ENCODE data around the gene DPP6. TPM values are rescaled to one million over a fixed set of nuclear protein-coding genes. Genes with fewer than 3 reads are reported as not detected.

The DPP6 gene
- total and polyA plus RNA-seq, 9 donors: 3.3 to 11.5 (median 4.7) TPM

- Histone ChIP-seq H3K4me1 (ENCODE audit: control insufficient read depth, insufficient read depth, low read length) (peaks cover 5% of the 10 kb centered on the region), H3K4me3 (ENCODE audit: low read length) (no peak overlapping the region), H3K36me3 (ENCODE audit: control insufficient read depth, insufficient read depth, low read length) (no peaks in the 10 kb centered on the region), H3K27ac (ENCODE audit: low read length) (no peak overlapping the region), H3K9me3 (replicated peaks; ENCODE audit: control insufficient read depth, low read depth, low read length) (no peaks in the 10 kb centered on the region), H3K27me3 (ENCODE audit: control insufficient read depth, insufficient read depth, low read length) (no peaks in the 10 kb centered on the region)
- peak; percentile 34 for DNase-seq
- WGBS (ENCODE audit: insufficient coverage): no CpG with 5 or more reads among the region's 4 CpGs
Observed at GRCh38 chr7:154423231-154423630, 371.0 kb downstream of the DPP6 start.

- no peak overlapping the region for H3K27ac ChIP-seq (ENCODE audit: low read length)
Observed at GRCh38 chr7:154424350-154424749, 372.2 kb downstream of the DPP6 start.

GRCh38 chr7:154425271-154425670 lies 373.1 kb downstream of the DPP6 start:
- Histone ChIP-seq H3K4me1 (ENCODE audit: control insufficient read depth, insufficient read depth, low read length) (peaks cover 5% of the 10 kb centered on the region), H3K27ac (ENCODE audit: low read length) (no peak overlapping the region), H3K4me3 (ENCODE audit: low read length) (no peak overlapping the region), H3K27me3 (ENCODE audit: control insufficient read depth, insufficient read depth, low read length) (no peaks in the 10 kb centered on the region), H3K9me3 (replicated peaks; ENCODE audit: control insufficient read depth, low read depth, low read length) (no peaks in the 10 kb centered on the region), H3K36me3 (ENCODE audit: control insufficient read depth, insufficient read depth, low read length) (no peaks in the 10 kb centered on the region)
- no CpG with 5 or more reads among the region's 2 CpGs for WGBS (ENCODE audit: insufficient coverage)
- DNase-seq: no peak

More at GRCh38 chr7:154424350-154424749, 372.2 kb downstream of the DPP6 start:
- Histone ChIP-seq H3K27me3 (ENCODE audit: control insufficient read depth, insufficient read depth, low read length) (no peaks in the 10 kb centered on the region), H3K4me3 (ENCODE audit: low read length) (no peak overlapping the region), H3K9me3 (replicated peaks; ENCODE audit: control insufficient read depth, low read depth, low read length) (no peaks in the 10 kb centered on the region), H3K4me1 (ENCODE audit: control insufficient read depth, insufficient read depth, low read length) (peaks cover 5% of the 10 kb centered on the region), H3K36me3 (ENCODE audit: control insufficient read depth, insufficient read depth, low read length) (no peaks in the 10 kb centered on the region)
- DNase-seq: peak; percentile 35
- WGBS (ENCODE audit: insufficient coverage): 20% methylated on average over 7 of the region's 8 CpGs

GRCh38 chr7:154426778-154427177 lies 374.6 kb downstream of the DPP6 start:
- no CpG with 5 or more reads among the region's 3 CpGs for WGBS (ENCODE audit: insufficient coverage)
- no peak overlapping the region for H3K4me3 ChIP-seq (ENCODE audit: low read length)

GRCh38 chr7:154427533-154427932 lies 375.3 kb downstream of the DPP6 start:
- Histone ChIP-seq H3K27ac (ENCODE audit: low read length) (no peak overlapping the region), H3K4me3 (ENCODE audit: low read length) (no peak overlapping the region), H3K36me3 (ENCODE audit: control insufficient read depth, insufficient read depth, low read length) (no peaks in the 10 kb centered on the region), H3K27me3 (ENCODE audit: control insufficient read depth, insufficient read depth, low read length) (no peaks in the 10 kb centered on the region), H3K4me1 (ENCODE audit: control insufficient read depth, insufficient read depth, low read length) (peaks cover 5% of the 10 kb centered on the region), H3K9me3 (replicated peaks; ENCODE audit: control insufficient read depth, low read depth, low read length) (peaks cover 2% of the 10 kb centered on the region)
- no peak for DNase-seq

More at GRCh38 chr7:154426778-154427177, 374.6 kb downstream of the DPP6 start:
- Histone ChIP-seq H3K9me3 (replicated peaks; ENCODE audit: control insufficient read depth, low read depth, low read length) (peaks cover 2% of the 10 kb centered on the region), H3K27ac (ENCODE audit: low read length) (no peak overlapping the region), H3K4me1 (ENCODE audit: control insufficient read depth, insufficient read depth, low read length) (peaks cover 5% of the 10 kb centered on the region), H3K27me3 (ENCODE audit: control insufficient read depth, insufficient read depth, low read length) (no peaks in the 10 kb centered on the region), H3K36me3 (ENCODE audit: control insufficient read depth, insufficient read depth, low read length) (no peaks in the 10 kb centered on the region)
- no peak for DNase-seq

GRCh38 chr7:154429666-154430404 lies 377.6 kb downstream of the DPP6 start:
- H3K27ac ChIP-seq (ENCODE audit: low read length): no peak overlapping the region
- 83% methylated on average over 17 of the region's 20 CpGs for WGBS (ENCODE audit: insufficient coverage)
- H3K36me3 ChIP-seq (ENCODE audit: control insufficient read depth, insufficient read depth, low read length): no peaks in the 10 kb centered on the region
- no peak overlapping the region for H3K4me3 ChIP-seq (ENCODE audit: low read length)
- no peaks in the 10 kb centered on the region for H3K27me3 ChIP-seq (ENCODE audit: control insufficient read depth, insufficient read depth, low read length)
- peaks cover 2% of the 10 kb centered on the region for H3K9me3 ChIP-seq (replicated peaks; ENCODE audit: control insufficient read depth, low read depth, low read length)
- no peaks in the 10 kb centered on the region for H3K4me1 ChIP-seq (ENCODE audit: control insufficient read depth, insufficient read depth, low read length)
- no peak for DNase-seq

- H3K4me3 ChIP-seq (ENCODE audit: low read length): no peak overlapping the region
- H3K27ac ChIP-seq (ENCODE audit: low read length): no peak overlapping the region
Observed at GRCh38 chr7:154430640-154431039, 378.4 kb downstream of the DPP6 start.

GRCh38 chr7:154431045-154431444 lies 378.8 kb downstream of the DPP6 start:
- Histone ChIP-seq H3K27ac (ENCODE audit: low read length) (no peak overlapping the region), H3K4me1 (ENCODE audit: control insufficient read depth, insufficient read depth, low read length) (no peaks in the 10 kb centered on the region), H3K4me3 (ENCODE audit: low read length) (no peak overlapping the region), H3K9me3 (replicated peaks; ENCODE audit: control insufficient read depth, low read depth, low read length) (peaks cover 2% of the 10 kb centered on the region), H3K36me3 (ENCODE audit: control insufficient read depth, insufficient read depth, low read length) (no peaks in the 10 kb centered on the region), H3K27me3 (ENCODE audit: control insufficient read depth, insufficient read depth, low read length) (no peaks in the 10 kb centered on the region)
- WGBS (ENCODE audit: insufficient coverage): 92% methylated on average over 7 of the region's 9 CpGs
- no peak for DNase-seq

More at GRCh38 chr7:154430640-154431039, 378.4 kb downstream of the DPP6 start:
- peaks cover 2% of the 10 kb centered on the region for H3K9me3 ChIP-seq (replicated peaks; ENCODE audit: control insufficient read depth, low read depth, low read length)
- WGBS (ENCODE audit: insufficient coverage): 81% methylated on average over 8 of the region's 9 CpGs
- DNase-seq: no peak
- H3K4me1 ChIP-seq (ENCODE audit: control insufficient read depth, insufficient read depth, low read length): no peaks in the 10 kb centered on the region
- no peaks in the 10 kb centered on the region for H3K27me3 ChIP-seq (ENCODE audit: control insufficient read depth, insufficient read depth, low read length)
- no peaks in the 10 kb centered on the region for H3K36me3 ChIP-seq (ENCODE audit: control insufficient read depth, insufficient read depth, low read length)

GRCh38 chr7:154433632-154434598 lies 381.7 kb downstream of the DPP6 start:
- peaks cover 4% of the 10 kb centered on the region for H3K4me1 ChIP-seq (ENCODE audit: control insufficient read depth, insufficient read depth, low read length)
- no peaks in the 10 kb centered on the region for H3K27me3 ChIP-seq (ENCODE audit: control insufficient read depth, insufficient read depth, low read length)
- no peak overlapping the region for H3K4me3 ChIP-seq (ENCODE audit: low read length)
- no peak for DNase-seq
- no peaks in the 10 kb centered on the region for H3K36me3 ChIP-seq (ENCODE audit: control insufficient read depth, insufficient read depth, low read length)
- H3K9me3 ChIP-seq (replicated peaks; ENCODE audit: control insufficient read depth, low read depth, low read length): peaks cover 2% of the 10 kb centered on the region
- no peak overlapping the region for H3K27ac ChIP-seq (ENCODE audit: low read length)
- 89% methylated on average over 5 of the region's 11 CpGs for WGBS (ENCODE audit: insufficient coverage)

GRCh38 chr7:154436560-154436959 lies 384.4 kb downstream of the DPP6 start:
- peaks cover 9% of the 10 kb centered on the region for H3K4me1 ChIP-seq (ENCODE audit: control insufficient read depth, insufficient read depth, low read length)
- no peak overlapping the region for H3K4me3 ChIP-seq (ENCODE audit: low read length)
- 78% methylated on average over 2 of the region's 4 CpGs for WGBS (ENCODE audit: insufficient coverage)
- H3K27me3 ChIP-seq (ENCODE audit: control insufficient read depth, insufficient read depth, low read length): no peaks in the 10 kb centered on the region
- H3K36me3 ChIP-seq (ENCODE audit: control insufficient read depth, insufficient read depth, low read length): no peaks in the 10 kb centered on the region
- no peaks in the 10 kb centered on the region for H3K9me3 ChIP-seq (replicated peaks; ENCODE audit: control insufficient read depth, low read depth, low read length)
- no peak for DNase-seq
- no peak overlapping the region for H3K27ac ChIP-seq (ENCODE audit: low read length)
